H9 (cell line): ENCODE results near the gene ARHGAP10. TPM values are rescaled to one million over a fixed set of nuclear protein-coding genes. Genes with fewer than 3 reads are reported as not detected.

Experiments used
- DNase-seq: peaks from one replicate; pipeline ENCODE4 v3.0.0-alpha.2; 2017
- H2AFZ ChIP-seq: one replicate; pipeline ENCODE4 v1.6.1; 2013; ENCODE audit warnings: mild to moderate bottlenecking, low read length, control low read depth, moderate library complexity
- H2AK5ac ChIP-seq: 2 replicates; pipeline ENCODE4 v1.6.1; 2013; ENCODE audit warnings: low read length, control low read depth, mixed read lengths; ENCODE audit not compliant: insufficient read length
- H2BK120ac ChIP-seq: one replicate; pipeline ENCODE4 v1.6.1; 2013; ENCODE audit warnings: low read depth, mild to moderate bottlenecking, low read length, control low read depth, inconsistent platforms; ENCODE audit not compliant: poor library complexity, severe bottlenecking
- H2BK12ac ChIP-seq: 2 replicates; pipeline ENCODE4 v1.6.1; 2013; ENCODE audit warnings: low read length, control low read depth, mixed read lengths, low read depth; ENCODE audit not compliant: insufficient read length
- H2BK15ac ChIP-seq: 2 replicates; pipeline ENCODE4 v1.6.1; 2013; ENCODE audit warnings: low read depth, low read length, control low read depth
- H2BK20ac ChIP-seq: one replicate; pipeline ENCODE4 v1.6.1; 2013; ENCODE audit warnings: low read depth, mild to moderate bottlenecking, low read length, control low read depth, inconsistent platforms; ENCODE audit not compliant: poor library complexity, severe bottlenecking
- H2BK5ac ChIP-seq: 2 replicates; pipeline ENCODE4 v1.6.1; 2013; ENCODE audit warnings: low read length, control low read depth, mixed read lengths; ENCODE audit not compliant: insufficient read length
- H3K14ac ChIP-seq: 2 replicates; pipeline ENCODE4 v1.6.1; 2013; ENCODE audit warnings: low read length, control low read depth; ENCODE audit not compliant: insufficient read depth
- H3K18ac ChIP-seq: 2 replicates; pipeline ENCODE4 v1.6.1; 2013; ENCODE audit warnings: low read depth, mild to moderate bottlenecking, mixed read lengths, low read length, control low read depth; ENCODE audit not compliant: insufficient read length
- H3K23ac ChIP-seq: 2 replicates; pipeline ENCODE4 v1.6.1; 2013; ENCODE audit warnings: low read length, control low read depth, mixed read lengths, low read depth; ENCODE audit not compliant: insufficient read length
- H3K23me2 ChIP-seq: 2 replicates; pipeline ENCODE4 v1.6.1; 2013; ENCODE audit warnings: low read depth, mild to moderate bottlenecking, mixed read lengths, low read length, control low read depth; ENCODE audit not compliant: insufficient read length, poor library complexity, severe bottlenecking
- H3K27ac ChIP-seq: 2 replicates; pipeline ENCODE4 v1.5.1; 2013; ENCODE audit warnings: low read length, control low read depth, mixed read lengths, low read depth; ENCODE audit not compliant: insufficient read length
- H3K27me3 ChIP-seq: 2 replicates; pipeline ENCODE4 v1.6.1; 2013; ENCODE audit warnings: low read length, control low read depth, inconsistent platforms; ENCODE audit not compliant: insufficient read depth
- H3K4ac ChIP-seq: 2 replicates; pipeline ENCODE4 v1.6.1; 2013; ENCODE audit warnings: low read depth, mild to moderate bottlenecking, control low read depth, inconsistent platforms, low read length, moderate library complexity
- H3K4me1 ChIP-seq: 2 replicates; pipeline ENCODE4 v1.6.1; 2013; ENCODE audit warnings: low read length, control low read depth, inconsistent platforms; ENCODE audit not compliant: insufficient read depth
- H3K4me2 ChIP-seq: 2 replicates; pipeline ENCODE4 v1.6.1; 2013; ENCODE audit warnings: low read length, control low read depth, mixed read lengths; ENCODE audit not compliant: insufficient read length, insufficient read depth
- H3K56ac ChIP-seq: 2 replicates; pipeline ENCODE4 v1.6.1; 2013; ENCODE audit warnings: low read depth, mild to moderate bottlenecking, mixed read lengths, low read length, control low read depth; ENCODE audit not compliant: insufficient read length
- H3K79me1 ChIP-seq: 2 replicates; pipeline ENCODE4 v1.6.1; 2013; ENCODE audit warnings: low read depth, mild to moderate bottlenecking, moderate library complexity, low read length, control low read depth, inconsistent platforms; ENCODE audit not compliant: insufficient read depth, poor library complexity, severe bottlenecking
- H3K79me2 ChIP-seq: 2 replicates; pipeline ENCODE4 v1.6.1; 2013; ENCODE audit warnings: low read length, control low read depth, inconsistent platforms; ENCODE audit not compliant: insufficient read depth
- H3K9ac ChIP-seq: 2 replicates; pipeline ENCODE4 v1.6.1; 2013; ENCODE audit warnings: low read length, control low read depth, mixed read lengths; ENCODE audit not compliant: insufficient read length; ENCODE audit errors: extremely low read depth
- H3K9me3 ChIP-seq: one replicate; pipeline ENCODE4 v1.6.1; 2013; ENCODE audit warnings: low read depth, low read length, inconsistent platforms; ENCODE audit not compliant: control insufficient read depth
- H3T11ph ChIP-seq: one replicate; pipeline ENCODE4 v1.6.1; 2013; ENCODE audit warnings: mild to moderate bottlenecking, low read length, control low read depth, inconsistent platforms
- H4K20me1 ChIP-seq: one replicate; pipeline ENCODE4 v1.6.1; 2013; ENCODE audit not compliant: control insufficient read depth, insufficient read length, insufficient read depth
- H4K5ac ChIP-seq: 2 replicates; pipeline ENCODE4 v1.6.1; 2013; ENCODE audit warnings: low read depth, mild to moderate bottlenecking, mixed read lengths, low read length, control low read depth; ENCODE audit not compliant: insufficient read length
- H4K8ac ChIP-seq: replicated peaks from 2 replicates; pipeline ENCODE4 v1.6.1; 2013; ENCODE audit warnings: low read length, control low read depth, mixed read lengths, low read depth; ENCODE audit not compliant: insufficient read length
- H4K91ac ChIP-seq: 2 replicates; pipeline ENCODE4 v1.6.1; 2013; ENCODE audit warnings: low read depth, mild to moderate bottlenecking, moderate library complexity, mixed read lengths, low read length, control low read depth; ENCODE audit not compliant: insufficient read length
- H3K27ac Mint-ChIP-seq, 3 experiments: 2 replicates in 2 of 3; 3 replicates in 1 of 3; pipeline ENCODE4 v1.8.0; 2020 to 2021; ENCODE audit warnings: mixed read lengths in 3 of 3, mild to moderate bottlenecking in 1 of 3, moderate library complexity in 1 of 3
- H3K27me3 Mint-ChIP-seq: 2 replicates; pipeline ENCODE4 v1.8.0; 2021; ENCODE audit warnings: low read depth, mild to moderate bottlenecking, moderate library complexity, mixed read lengths
- H3K36me3 Mint-ChIP-seq, 3 experiments: 2 replicates in 2 of 3; 3 replicates in 1 of 3; pipeline ENCODE4 v1.8.0; 2020 to 2021; ENCODE audit warnings: low read depth in 3 of 3, mixed read lengths in 3 of 3; ENCODE audit not compliant: insufficient read depth in 1 of 3
- H3K4me1 Mint-ChIP-seq, 2 experiments: 2 replicates each; pipeline ENCODE4 v1.8.0; 2020; ENCODE audit warnings: mixed read lengths in 2 of 2
- H3K4me3 Mint-ChIP-seq, 2 experiments: 2 replicates in 1 of 2; 3 replicates in 1 of 2; pipeline ENCODE4 v1.8.0; 2020 to 2021; ENCODE audit warnings: mild to moderate bottlenecking in 2 of 2, mixed read lengths in 2 of 2, moderate library complexity in 1 of 2
- H3K9me3 Mint-ChIP-seq, 2 experiments: 2 replicates in 1 of 2; 3 replicates in 1 of 2; pipeline ENCODE4 v1.8.0; 2020; ENCODE audit warnings: mild to moderate bottlenecking in 2 of 2, mixed read lengths in 2 of 2, moderate library complexity in 1 of 2
- CTCF ChIP-seq: fragments of 200-600 bp; sonication (generic); conservative IDR thresholded peaks from 3 replicates; pipeline ENCODE4 v1.8.0; 2021; ENCODE audit warnings: antibody characterized with exemption, mild to moderate bottlenecking
- WGBS: extraction: QIAGEN DNeasy Blood & Tissue Kit; methylation state at CpG from one replicate; pipeline ENCODE4 v1.1.7; 2013; ENCODE audit warnings: missing lambda C conversion rate, low lambda C conversion rate, mixed read lengths; ENCODE audit not compliant: insufficient read length; ENCODE audit errors: extremely low coverage; 5-methylcytosine and 5-hydroxymethylcytosine counted together
- total RNA-seq: library from RNA; stranded (reverse); gene quantifications from 2 replicates; pipeline ENCODE4 v1.2.1, GENCODE V29; 2021

The ARHGAP10 gene
- total RNA-seq, 1 experiment from 2014 or later = 7.8 TPM

DNA sequence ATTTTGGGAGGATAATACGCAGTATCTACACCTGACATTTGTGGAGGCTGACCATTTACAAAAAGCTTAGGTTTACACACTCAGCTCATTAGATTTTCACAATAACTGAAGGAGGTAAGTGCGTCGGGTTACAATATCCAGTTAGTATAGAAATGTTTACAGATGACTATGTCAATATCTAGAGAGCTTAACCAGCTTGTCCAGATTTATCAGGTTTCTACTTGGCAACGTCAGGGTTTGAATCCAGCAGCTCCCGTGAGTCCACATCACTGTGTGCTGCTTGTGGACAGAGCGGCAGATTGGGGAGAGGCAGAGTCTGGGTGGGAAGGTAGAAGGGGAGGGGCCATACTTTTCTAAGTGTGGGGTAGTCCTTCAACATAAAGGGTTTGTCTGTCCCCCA is 28.3 kb downstream of the ARHGAP10 start:
- H3K14ac ChIP-seq = no peak overlapping the region
- H4K20me1 ChIP-seq = no peaks in the 10 kb centered on the region
- no peak overlapping the region for H3K4ac ChIP-seq
- no peak overlapping the region for H4K5ac ChIP-seq
- H3K9me3 Mint-ChIP-seq = no peaks in the 10 kb centered on the region
- 0 out of 7 replicates have a peak overlapping the region, but pooled peaks of 1 of the 3 experiments have one; percentile 65 for H3K27ac Mint-ChIP-seq
- H3K4me1 ChIP-seq = no peaks in the 10 kb centered on the region
- no peak overlapping the region for H3K27ac ChIP-seq
- H3K79me1 ChIP-seq = no peaks in the 10 kb centered on the region
- H3K4me3 Mint-ChIP-seq = no peak overlapping the region
- H2AFZ ChIP-seq = no peak overlapping the region
- H3K9ac ChIP-seq = no peak overlapping the region
- H3K9me3 ChIP-seq = no peaks in the 10 kb centered on the region
- H2BK15ac ChIP-seq = no peak overlapping the region
- H2BK120ac ChIP-seq = no peak overlapping the region
- no peaks in the 10 kb centered on the region; a peak in 1 of 7 replicates for H3K36me3 Mint-ChIP-seq
- no peaks in the 10 kb centered on the region for H3K27me3 ChIP-seq
- no peak overlapping the region for H4K8ac ChIP-seq
- H2BK12ac ChIP-seq = no peak overlapping the region
- no peak overlapping the region for H3K4me2 ChIP-seq
- H3K56ac ChIP-seq = no peak overlapping the region
- H3K23ac ChIP-seq = no peak overlapping the region
- no peak for TF ChIP-seq CTCF
- H4K91ac ChIP-seq = no peak overlapping the region
- H3K27me3 Mint-ChIP-seq = no peaks in the 10 kb centered on the region
- no peaks in the 10 kb centered on the region for H3K79me2 ChIP-seq
- peaks cover 2 to 4% of the 10 kb centered on the region in 2 experiments; a peak in 2 of 4 replicates for H3K4me1 Mint-ChIP-seq
- no peak overlapping the region for H3T11ph ChIP-seq
- no peak overlapping the region for H2BK20ac ChIP-seq
- no peak for DNase-seq
- H2AK5ac ChIP-seq = no peak overlapping the region
- no peak overlapping the region for H3K18ac ChIP-seq
- no peak overlapping the region for H2BK5ac ChIP-seq
- WGBS = no CpG with 5 or more reads among the region's 6 CpGs
- no peaks in the 10 kb centered on the region for H3K23me2 ChIP-seq
